SK-N-SH (cell line): ENCODE results near the gene KPNA4. TPM values are rescaled to one million over a fixed set of nuclear protein-coding genes. Genes with fewer than 3 reads are reported as not detected.

Experiments used
- CTCF ChIA-PET: fragments of 300-600, 350-600 bp; formaldehyde crosslinking; extraction: SDS; loops from one replicate; lab custom pipeline; 2021; lab: Yijun Ruan, JAX
- POLR2A ChIA-PET: fragments of 350-600 bp; sonication (Branson Sonifier 250); formaldehyde crosslinking; extraction: SDS; loops from one replicate; lab custom pipeline; 2020; ENCODE audit warnings: antibody characterized with exemption, inconsistent platforms; lab: Yijun Ruan, JAX
- DNase-seq: peaks from one replicate; pipeline ENCODE4 v3.0.0; 2012
- H2AFZ ChIP-seq: fragments of 200-600 bp; sonication (generic); 2 replicates; pipeline ENCODE4 v1.8.1; 2016; ENCODE audit warnings: antibody characterized with exemption, mild to moderate bottlenecking, low read depth
- H3F3A ChIP-seq: fragments of 200-600 bp; sonication (generic); replicated peaks from 2 replicates; pipeline ENCODE3; 2016; ENCODE audit warnings: antibody characterized with exemption, mild to moderate bottlenecking; ENCODE audit not compliant: insufficient read depth
- H3K27ac ChIP-seq, 2 experiments: fragments of 200-500 bp in 1 of 2; fragments of 200-600 bp in 1 of 2; sonication (Bioruptor generic) in 1 of 2; sonication (generic), shearing (Covaris generic) in 1 of 2; 2 replicates each; pipeline versions ENCODE4 v1.5.1 to v1.6.1; 2014 to 2016; ENCODE audit warnings: low read depth in 2 of 2, inconsistent platforms in 1 of 2, low read length in 1 of 2, mild to moderate bottlenecking in 1 of 2, mixed read lengths in 1 of 2
- H3K27me3 ChIP-seq: fragments of 200-600 bp; sonication (generic), shearing (Covaris generic); 2 replicates; pipeline ENCODE4 v1.6.1; 2016; ENCODE audit warnings: mixed run types; ENCODE audit not compliant: insufficient read depth
- H3K36me3 ChIP-seq, 2 experiments: fragments of 200-500 bp in 1 of 2; fragments of 200-600 bp in 1 of 2; sonication (Bioruptor generic) in 1 of 2; sonication (generic) in 1 of 2; replicated peaks in 1 of 2; 2 replicates each; pipeline versions ENCODE3 to v1.5.1; 2014 to 2016; ENCODE audit warnings: low read length in 1 of 2, mild to moderate bottlenecking in 1 of 2; ENCODE audit not compliant: insufficient read depth in 2 of 2, control insufficient read depth in 1 of 2
- H3K4me1 ChIP-seq, 2 experiments: fragments of 200-500 bp in 1 of 2; fragments of 200-600 bp in 1 of 2; sonication (Bioruptor generic) in 1 of 2; sonication (generic), shearing (Covaris generic) in 1 of 2; 2 replicates each; pipeline versions ENCODE4 v1.5.1 to v1.6.1; 2014 to 2016; ENCODE audit warnings: low read depth in 1 of 2, low read length in 1 of 2, mixed run types in 1 of 2; ENCODE audit not compliant: insufficient read depth in 2 of 2, control insufficient read depth in 1 of 2
- H3K4me2 ChIP-seq: fragments of 200-600 bp; sonication (generic), shearing (Covaris generic); 2 replicates; pipeline ENCODE4 v1.6.1; 2017; ENCODE audit warnings: mixed run types
- H3K4me3 ChIP-seq, 2 experiments: fragments of 200-500 bp in 1 of 2; fragments of 200-600 bp in 1 of 2; sonication (Bioruptor generic) in 1 of 2; sonication (generic), shearing (Covaris generic) in 1 of 2; 2 replicates each; pipeline versions ENCODE4 v1.5.1 to v1.8.1; 2014 to 2016; ENCODE audit warnings: low read depth in 2 of 2, inconsistent platforms in 1 of 2, low read length in 1 of 2, mild to moderate bottlenecking in 1 of 2, mixed read lengths in 1 of 2, moderate library complexity in 1 of 2
- H3K79me2 ChIP-seq: fragments of 200-600 bp; sonication (generic); 2 replicates; pipeline ENCODE4 v1.8.1; 2017; ENCODE audit warnings: mild to moderate bottlenecking; ENCODE audit not compliant: insufficient read depth
- H3K9ac ChIP-seq: fragments of 200-600 bp; sonication (generic); 2 replicates; pipeline ENCODE4 v1.6.1; 2017; ENCODE audit warnings: mixed run types
- H3K9me2 ChIP-seq: fragments of 200-600 bp; sonication (generic); 2 replicates; pipeline ENCODE4 v1.6.1; 2017; ENCODE audit warnings: mixed run types
- H3K9me3 ChIP-seq: fragments of 200-600 bp; sonication (generic); 2 replicates; pipeline ENCODE4 v1.6.1; 2017; ENCODE audit warnings: mixed run types, mild to moderate bottlenecking, moderate library complexity
- H4K20me1 ChIP-seq: fragments of 200-600 bp; sonication (generic); 2 replicates; pipeline ENCODE4 v1.6.1; 2017; ENCODE audit warnings: mild to moderate bottlenecking, mixed run types; ENCODE audit not compliant: insufficient read depth
- CHD2 ChIP-seq: fragments of 150-350 bp; IDR thresholded peaks from 2 replicates; pipeline ENCODE4 v1.6.1; 2018; ENCODE audit warnings: low read length; ENCODE audit not compliant: partially characterized antibody
- FOSL2 ChIP-seq: IDR thresholded peaks from 2 replicates; pipeline ENCODE4 v1.4.0; 2012; ENCODE audit warnings: low read depth, mild to moderate bottlenecking, moderate library complexity, borderline replicate concordance
- FOXM1 ChIP-seq: IDR thresholded peaks from 2 replicates; pipeline ENCODE4 v1.4.0; 2012; ENCODE audit warnings: low read depth, mild to moderate bottlenecking
- JUND ChIP-seq: IDR thresholded peaks from 2 replicates; pipeline ENCODE4 v1.4.0; 2012
- MAX ChIP-seq: IDR thresholded peaks from 2 replicates; pipeline ENCODE4 v1.4.0; 2012; ENCODE audit warnings: low read depth
- PBX3 ChIP-seq: IDR thresholded peaks from 2 replicates; pipeline ENCODE4; 2012
- RCOR1 ChIP-seq: fragments of 150-350 bp; IDR thresholded peaks from 2 replicates; pipeline ENCODE4 v1.6.1; 2017; ENCODE audit warnings: antibody characterized with exemption, low read length
- RFX5 ChIP-seq: IDR thresholded peaks from 2 replicates; pipeline ENCODE4 v1.6.1; 2012; ENCODE audit warnings: mild to moderate bottlenecking, improper control_type of control experiment, low read length
- RXRA ChIP-seq: IDR thresholded peaks from 2 replicates; pipeline ENCODE4 v1.4.0; 2012; ENCODE audit warnings: low read depth, mild to moderate bottlenecking, borderline replicate concordance
- WGBS: methylation state at CpG from one replicate; pipeline ENCODE4 v1.1.6; 2017; ENCODE audit warnings: low lambda C conversion rate; 5-methylcytosine and 5-hydroxymethylcytosine counted together
- polyA plus RNA-seq, 3 experiments: library from polyadenylated mRNA; depleted of rRNA; stranded (reverse); fragments of >200 nt; gene quantifications; 2 replicates each; pipeline ENCODE4 v1.2.3, GENCODE V29; 2012
- TF ChIP-seq, protein P1 (sequence below): IDR thresholded peaks from 2 replicates; pipeline ENCODE4 v1.6.1; 2012; ENCODE audit warnings: mild to moderate bottlenecking, low read depth, low read length, moderate library complexity

The KPNA4 gene
- polyA plus RNA-seq, 1 of the 3 experiments (the other 2 are of a cell fraction): 7.4 TPM

DNA sequence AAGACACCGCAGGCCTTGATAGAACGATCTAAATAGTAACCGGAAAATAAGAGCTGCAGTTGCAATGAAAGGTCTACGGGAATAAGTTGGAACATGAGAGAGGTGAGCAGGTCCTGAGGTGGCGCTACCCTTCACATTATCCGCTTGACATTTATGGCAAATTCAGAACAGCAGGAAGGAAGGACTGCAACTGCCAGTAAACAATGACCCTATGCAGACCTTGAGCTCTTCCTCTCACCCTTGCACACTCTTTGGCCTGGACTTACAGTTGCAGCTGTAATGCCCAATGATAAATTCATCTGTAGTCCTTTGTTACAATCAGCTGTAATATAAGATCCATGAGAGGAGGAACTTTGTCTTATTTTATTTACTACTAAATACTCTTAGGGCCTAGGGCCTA, 83.5 kb downstream of the KPNA4 start:
- no peak for DNase-seq
- POLR2A ChIA-PET: no interaction called here
- Histone ChIP-seq H3K9me3 (no peaks in the 10 kb centered on the region), H3K27ac (no peak overlapping the region), H3K9ac (no peak overlapping the region), H2AFZ (no peak overlapping the region), H3F3A (peaks cover 9% of the 10 kb centered on the region), H3K36me3 (no peaks in the 10 kb centered on the region), H3K9me2 (no peaks in the 10 kb centered on the region), H3K4me2 (no peak overlapping the region), H3K27me3 (no peaks in the 10 kb centered on the region), H3K79me2 (no peaks in the 10 kb centered on the region), H3K4me3 (no peak overlapping the region), H3K4me1 (peaks cover 0 to 8% of the 10 kb centered on the region in 2 experiments; a peak in 2 of 4 replicates), H4K20me1 (no peaks in the 10 kb centered on the region)
- CTCF ChIA-PET: interaction anchor here (0.5 to 1.3 kb wide), 3 partner anchors 17 to 954 kb away, joined by 3 read pairs; no protein-coding TSS in a partner anchor
- WGBS: over 99% methylated on average over 6 of the region's 6 CpGs
- no peak for TF ChIP-seq FOXM1
- TF ChIP-seq RFX5: no peak
- TF ChIP-seq CHD2: no peak
- TF ChIP-seq, protein P1, sequence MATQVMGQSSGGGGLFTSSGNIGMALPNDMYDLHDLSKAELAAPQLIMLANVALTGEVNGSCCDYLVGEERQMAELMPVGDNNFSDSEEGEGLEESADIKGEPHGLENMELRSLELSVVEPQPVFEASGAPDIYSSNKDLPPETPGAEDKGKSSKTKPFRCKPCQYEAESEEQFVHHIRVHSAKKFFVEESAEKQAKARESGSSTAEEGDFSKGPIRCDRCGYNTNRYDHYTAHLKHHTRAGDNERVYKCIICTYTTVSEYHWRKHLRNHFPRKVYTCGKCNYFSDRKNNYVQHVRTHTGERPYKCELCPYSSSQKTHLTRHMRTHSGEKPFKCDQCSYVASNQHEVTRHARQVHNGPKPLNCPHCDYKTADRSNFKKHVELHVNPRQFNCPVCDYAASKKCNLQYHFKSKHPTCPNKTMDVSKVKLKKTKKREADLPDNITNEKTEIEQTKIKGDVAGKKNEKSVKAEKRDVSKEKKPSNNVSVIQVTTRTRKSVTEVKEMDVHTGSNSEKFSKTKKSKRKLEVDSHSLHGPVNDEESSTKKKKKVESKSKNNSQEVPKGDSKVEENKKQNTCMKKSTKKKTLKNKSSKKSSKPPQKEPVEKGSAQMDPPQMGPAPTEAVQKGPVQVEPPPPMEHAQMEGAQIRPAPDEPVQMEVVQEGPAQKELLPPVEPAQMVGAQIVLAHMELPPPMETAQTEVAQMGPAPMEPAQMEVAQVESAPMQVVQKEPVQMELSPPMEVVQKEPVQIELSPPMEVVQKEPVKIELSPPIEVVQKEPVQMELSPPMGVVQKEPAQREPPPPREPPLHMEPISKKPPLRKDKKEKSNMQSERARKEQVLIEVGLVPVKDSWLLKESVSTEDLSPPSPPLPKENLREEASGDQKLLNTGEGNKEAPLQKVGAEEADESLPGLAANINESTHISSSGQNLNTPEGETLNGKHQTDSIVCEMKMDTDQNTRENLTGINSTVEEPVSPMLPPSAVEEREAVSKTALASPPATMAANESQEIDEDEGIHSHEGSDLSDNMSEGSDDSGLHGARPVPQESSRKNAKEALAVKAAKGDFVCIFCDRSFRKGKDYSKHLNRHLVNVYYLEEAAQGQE: no peak
- TF ChIP-seq RCOR1: no peak

- Histone ChIP-seq H3K9me3 (no peaks in the 10 kb centered on the region), H3K27me3 (no peaks in the 10 kb centered on the region), H3K4me3 (no peak overlapping the region), H3K36me3 (no peaks in the 10 kb centered on the region), H3K4me1 (peaks cover 2 to 7% of the 10 kb centered on the region in 2 experiments; a peak in 2 of 4 replicates), H3K9me2 (no peaks in the 10 kb centered on the region), H3K27ac (no peak overlapping the region), H2AFZ (no peak overlapping the region), H3F3A (peaks cover 15% of the 10 kb centered on the region), H3K9ac (no peak overlapping the region), H3K4me2 (no peak overlapping the region), H3K79me2 (no peaks in the 10 kb centered on the region), H4K20me1 (no peaks in the 10 kb centered on the region)
- ChIA-PET CTCF (no interaction called here), POLR2A (no interaction called here)
- 86% methylated on average over 5 of the region's 5 CpGs for WGBS
- TF ChIP-seq MAX: no peak
- TF ChIP-seq FOSL2: peak; percentile 25; the same call in 1 of the 2 replicates
- TF ChIP-seq CHD2: no peak
- TF ChIP-seq RCOR1: no peak
- no peak for TF ChIP-seq JUND
- TF ChIP-seq PBX3: no peak
- TF ChIP-seq RXRA: no peak
- no peak for DNase-seq
Measured at GRCh38 chr3:160480931-160481330, 84.4 kb downstream of the KPNA4 start.
